Measurements from ENCODE around the gene FAM20C.

FAM20C gene

GRCh38 chr7:166338-167060, 25.9 kb upstream of the FAM20C start:
- Mint-ChIP-seq H3K9me3 (peaks cover 4% of the 10 kb centered on the region), H3K27ac (peak overlapping the region; percentile 72), H3K4me1 (peaks cover 69% of the 10 kb centered on the region), H3K36me3 (ENCODE audit: low read depth) (no peaks in the 10 kb centered on the region), H3K27me3 (ENCODE audit: low read depth, poor library complexity) (peaks cover 24% of the 10 kb centered on the region), H3K4me3 (no peak overlapping the region)
- DNase-seq, result no peak
- TF ChIP-seq CTCF (IDR thresholded peaks at IDR 0.05), result no peak

- Mint-ChIP-seq H3K4me1 (peaks cover 67% of the 10 kb centered on the region), H3K4me3 (no peak overlapping the region), H3K27me3 (ENCODE audit: low read depth, poor library complexity) (peaks cover 21% of the 10 kb centered on the region), H3K9me3 (peaks cover 4% of the 10 kb centered on the region), H3K27ac (no peak overlapping the region), H3K36me3 (ENCODE audit: low read depth) (no peaks in the 10 kb centered on the region)
- no peak for DNase-seq
- no peak for TF ChIP-seq CTCF (IDR thresholded peaks at IDR 0.05)
Measured at GRCh38 chr7:167090-167855, 25.1 kb upstream of the FAM20C start.

GRCh38 chr7:167976-168791, 24.2 kb upstream of the FAM20C start:
- Mint-ChIP-seq H3K4me3 (no peak overlapping the region), H3K9me3 (peaks cover 4% of the 10 kb centered on the region), H3K36me3 (ENCODE audit: low read depth) (no peaks in the 10 kb centered on the region), H3K27me3 (ENCODE audit: low read depth, poor library complexity) (peaks cover 13% of the 10 kb centered on the region), H3K27ac (no peak overlapping the region), H3K4me1 (peaks cover 61% of the 10 kb centered on the region)
- DNase-seq, result no peak
- TF ChIP-seq CTCF (IDR thresholded peaks at IDR 0.05), result no peak

- no peak for TF ChIP-seq CTCF (IDR thresholded peaks at IDR 0.05)
- peaks cover 56% of the 10 kb centered on the region for H3K4me1 Mint-ChIP-seq
- H3K27me3 Mint-ChIP-seq (ENCODE audit: low read depth, poor library complexity), result peaks cover 9% of the 10 kb centered on the region
- no peak overlapping the region for H3K27ac Mint-ChIP-seq
- no peak overlapping the region for H3K4me3 Mint-ChIP-seq
- H3K36me3 Mint-ChIP-seq (ENCODE audit: low read depth), result no peaks in the 10 kb centered on the region
- DNase-seq, result no peak
- H3K9me3 Mint-ChIP-seq, result peaks cover 4% of the 10 kb centered on the region
Measured at GRCh38 chr7:169276-170172, 22.8 kb upstream of the FAM20C start.

- Mint-ChIP-seq H3K4me3 (no peak overlapping the region), H3K27ac (no peak overlapping the region), H3K27me3 (ENCODE audit: low read depth, poor library complexity) (peaks cover 6% of the 10 kb centered on the region), H3K36me3 (ENCODE audit: low read depth) (no peaks in the 10 kb centered on the region), H3K4me1 (peaks cover 52% of the 10 kb centered on the region), H3K9me3 (peaks cover 4% of the 10 kb centered on the region)
- no peak for DNase-seq
- no peak for TF ChIP-seq CTCF (IDR thresholded peaks at IDR 0.05)
Measured at GRCh38 chr7:170551-171363, 21.6 kb upstream of the FAM20C start.

Data from nephron progenitor cell (in vitro differentiated cells).